LNCaP clone FGC (cell line): ENCODE measurements around the gene HLCS.

ENCODE experiments used
- DNase-seq: peaks from one replicate; pipeline ENCODE4 v3.0.0-alpha.2; 2011; ENCODE audit warnings: low read depth
- H3K4me3 ChIP-seq: 2 replicates; pipeline ENCODE4 v1.5.1; 2011; ENCODE audit warnings: mild to moderate bottlenecking, low read depth, low read length, control low read depth
- CTCF ChIP-seq: IDR thresholded peaks from 2 replicates; pipeline ENCODE4 v1.5.1; 2012; ENCODE audit warnings: mild to moderate bottlenecking; ENCODE audit not compliant: control insufficient read depth, insufficient read depth; ENCODE audit errors: extremely low read depth

Gene HLCS

GRCh38 chr21:36852864-36853263, 113.6 kb downstream of the HLCS start:
- no peak for DNase-seq
- no peak for TF ChIP-seq CTCF
- H3K4me3 ChIP-seq: no peak overlapping the region

GRCh38 chr21:36852293-36852692, 114.2 kb downstream of the HLCS start:
- DNase-seq: no peak
- H3K4me3 ChIP-seq: no peak overlapping the region
- TF ChIP-seq CTCF: no peak

GRCh38 chr21:36851121-36851520, 115.3 kb downstream of the HLCS start:
- no peak for DNase-seq
- no peak for TF ChIP-seq CTCF
- H3K4me3 ChIP-seq: no peak overlapping the region

GRCh38 chr21:36850372-36850771, 116.1 kb downstream of the HLCS start:
- no peak overlapping the region for H3K4me3 ChIP-seq
- no peak for DNase-seq
- no peak for TF ChIP-seq CTCF

- no peak for DNase-seq
- TF ChIP-seq CTCF: no peak
- no peak overlapping the region for H3K4me3 ChIP-seq
These were observed 116.9 kb downstream of the HLCS start for GRCh38 chr21:36849461-36850105.

GRCh38 chr21:36848730-36849274, 117.7 kb downstream of the HLCS start:
- no peak overlapping the region for H3K4me3 ChIP-seq
- DNase-seq: no peak
- TF ChIP-seq CTCF: no peak

GRCh38 chr21:36847189-36847588, 119.3 kb downstream of the HLCS start:
- no peak overlapping the region for H3K4me3 ChIP-seq
- DNase-seq: no peak
- no peak for TF ChIP-seq CTCF
